ENCODE results near the gene PGLYRP3.

DNA sequence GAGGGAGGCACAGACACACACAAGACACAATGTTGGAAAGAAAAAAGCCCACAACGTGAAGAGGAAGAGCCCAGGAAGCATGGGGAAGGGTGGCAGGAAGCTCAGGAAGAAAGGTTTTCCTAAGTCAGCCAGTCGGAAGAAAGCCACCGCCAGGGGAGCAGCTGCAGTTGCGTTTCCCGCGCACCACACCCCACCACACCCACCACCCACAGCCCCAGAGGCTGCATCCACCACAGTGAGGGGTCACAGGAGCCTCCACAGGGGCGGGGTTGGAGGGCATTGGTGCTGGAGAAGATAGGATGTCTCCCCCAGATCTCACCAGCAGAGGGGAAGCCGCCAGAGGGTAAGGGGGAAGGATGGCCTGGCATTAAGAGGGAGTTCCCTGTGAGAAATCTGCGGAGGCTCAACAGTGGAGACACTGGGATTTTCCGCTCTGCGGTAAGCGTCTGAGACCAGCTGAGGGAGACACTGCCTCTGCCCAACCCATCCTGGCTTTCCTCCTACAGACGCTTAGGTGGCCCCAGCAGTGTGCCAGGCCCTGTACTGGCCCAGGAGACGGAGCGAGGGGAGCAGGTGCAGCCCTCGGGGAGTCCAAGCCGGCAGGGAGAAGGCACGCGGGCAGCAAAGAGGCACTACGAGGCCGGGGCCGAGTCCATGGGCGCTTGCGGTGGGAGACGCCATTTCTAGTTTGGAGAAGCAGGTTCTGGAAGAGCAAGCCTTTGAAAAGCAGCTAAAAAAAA, 19.8 kb downstream of the PGLYRP3 start:
- TF ChIP-seq CTCF (IDR thresholded peaks at IDR 0.05) (no peak), POLR2A (IDR thresholded peaks at IDR 0.05) (no peak)
